H54 (cell line): ENCODE results near the gene RECQL.
"Not testable (repeated sequence)": the region's sequence is repeated elsewhere in the genome, so short reads cannot be mapped to it uniquely, and the experiment has no call there.

Experiments used
- DNase-seq: peaks from one replicate; pipeline ENCODE4 v3.0.0; 2011; ENCODE audit warnings: low spot score, mixed read lengths; ENCODE audit not compliant: insufficient read length
- FAIRE-seq: peaks from 3 replicates; lab custom pipeline; 2011; peaks lifted over from hg19 to GRCh38; lab: Jason Lieb, UNC
- POLR2A ChIP-seq: IDR thresholded peaks from 2 replicates; pipeline ENCODE4 v1.6.1; 2011; ENCODE audit warnings: low read depth, mild to moderate bottlenecking, low read length

The RECQL gene

GRCh38 chr12:21428241-21428640 is 73.2 kb downstream of the RECQL start:
- FAIRE-seq, result no peak
- TF ChIP-seq POLR2A, result no peak
- DNase-seq, result no peak

GRCh38 chr12:21419009-21419699 is 82.3 kb downstream of the RECQL start:
- not testable (repeated sequence) for FAIRE-seq, DNase-seq
